ENCODE data around the gene IRX1.

Gene IRX1

GRCh38 chr5:3650320-3650719 is 54.7 kb downstream of the IRX1 start:
- DNase-seq (ENCODE audit: low read depth in 2 of 2) = no peak

GRCh38 chr5:3650868-3651267 is 55.2 kb downstream of the IRX1 start:
- no peak for DNase-seq (ENCODE audit: low read depth in 2 of 2)
